NT2/D1 (cell line): ENCODE results near the gene NR2C2AP.

Experiments
- DNase-seq: peaks from one replicate; pipeline ENCODE4 v3.0.0-alpha.2; 2011; ENCODE audit warnings: low read depth, low spot score
- H3K27me3 ChIP-seq: 2 replicates; pipeline ENCODE4 v1.6.0; 2011; ENCODE audit warnings: mild to moderate bottlenecking; ENCODE audit not compliant: insufficient read length, insufficient read depth
- H3K36me3 ChIP-seq: 2 replicates; pipeline ENCODE4 v1.6.1; 2011; ENCODE audit warnings: mild to moderate bottlenecking, low read length, mixed read lengths; ENCODE audit not compliant: insufficient read depth, insufficient read length
- H3K4me1 ChIP-seq: 2 replicates; pipeline ENCODE4 v1.5.1; 2011; ENCODE audit not compliant: insufficient read depth, insufficient read length
- H3K4me3 ChIP-seq: 2 replicates; pipeline ENCODE4 v1.5.1; 2011; ENCODE audit warnings: low read depth; ENCODE audit not compliant: insufficient read length
- H3K9ac ChIP-seq: 2 replicates; pipeline ENCODE4 v1.6.0; 2011; ENCODE audit warnings: low read depth; ENCODE audit not compliant: insufficient read length
- H3K9me3 ChIP-seq: 2 replicates; pipeline ENCODE4 v1.5.1; 2011; ENCODE audit warnings: mild to moderate bottlenecking, low read length; ENCODE audit not compliant: insufficient read depth
- SUZ12 ChIP-seq: IDR thresholded peaks from 2 replicates; pipeline ENCODE4 v1.6.1; 2011; ENCODE audit not compliant: insufficient read length, insufficient read depth; ENCODE audit errors: extremely low read depth
- YY1 ChIP-seq: IDR thresholded peaks from 2 replicates; pipeline ENCODE4 v1.6.1; 2011; ENCODE audit not compliant: insufficient read length, insufficient read depth
- ZNF274 ChIP-seq: IDR thresholded peaks from 2 replicates; pipeline ENCODE4 v1.6.1; 2011; ENCODE audit warnings: mild to moderate bottlenecking, low read depth, low read length

The NR2C2AP gene

GRCh38 chr19:19170053-19170872 lies 33.0 kb downstream of the NR2C2AP start, which contains the start of gene MEF2B:
Gene MEF2B (minus strand): TSS chr19:19170263. CDS start chr19:19150735, 19,528 bp downstream.
- Histone ChIP-seq H3K4me3 (no peak within 1 kb of the TSS), H3K36me3 (no peaks in the 10 kb centered on the region), H3K9ac (peak within 1 kb of the TSS; percentile 43), H3K9me3 (no peaks in the 10 kb centered on the region), H3K27me3 (peaks cover 48% of the 10 kb centered on the region), H3K4me1 (peaks cover 21% of the 10 kb centered on the region)
- DNase-seq: peak; percentile 66
- TF ChIP-seq ZNF274 (no peak), YY1 (no peak), SUZ12 (no peak)

GRCh38 chr19:19169236-19170052 lies 33.8 kb downstream of the NR2C2AP start:
- TF ChIP-seq YY1 (no peak), SUZ12 (no peak), ZNF274 (no peak)
- DNase-seq: no peak
- no peak overlapping the region for H3K4me3 ChIP-seq
- no peak overlapping the region for H3K9ac ChIP-seq
- H3K36me3 ChIP-seq: no peaks in the 10 kb centered on the region
- peaks cover 21% of the 10 kb centered on the region for H3K4me1 ChIP-seq
- no peaks in the 10 kb centered on the region for H3K9me3 ChIP-seq
- H3K27me3 ChIP-seq: peaks cover 52% of the 10 kb centered on the region

GRCh38 chr19:19167612-19168011 lies 35.6 kb downstream of the NR2C2AP start:
- Histone ChIP-seq H3K9ac (no peak overlapping the region), H3K4me3 (no peak overlapping the region), H3K36me3 (no peaks in the 10 kb centered on the region), H3K9me3 (no peaks in the 10 kb centered on the region), H3K4me1 (peaks cover 19% of the 10 kb centered on the region), H3K27me3 (peaks cover 55% of the 10 kb centered on the region)
- no peak for DNase-seq
- TF ChIP-seq ZNF274 (no peak), SUZ12 (no peak), YY1 (no peak)

GRCh38 chr19:19165396-19165795 lies 37.8 kb downstream of the NR2C2AP start:
- no peaks in the 10 kb centered on the region for H3K9me3 ChIP-seq
- peaks cover 14% of the 10 kb centered on the region for H3K4me1 ChIP-seq
- DNase-seq: no peak
- TF ChIP-seq SUZ12: no peak
- TF ChIP-seq ZNF274: no peak
- TF ChIP-seq YY1: no peak
- H3K4me3 ChIP-seq: no peak overlapping the region
- no peaks in the 10 kb centered on the region for H3K36me3 ChIP-seq
- peaks cover 41% of the 10 kb centered on the region for H3K27me3 ChIP-seq
- H3K9ac ChIP-seq: no peak overlapping the region

GRCh38 chr19:19162495-19162894 lies 40.7 kb downstream of the NR2C2AP start:
- TF ChIP-seq YY1 (no peak), ZNF274 (no peak), SUZ12 (no peak)
- no peak for DNase-seq
- H3K9me3 ChIP-seq: no peaks in the 10 kb centered on the region
- H3K27me3 ChIP-seq: peaks cover 16% of the 10 kb centered on the region
- H3K9ac ChIP-seq: no peak overlapping the region
- no peaks in the 10 kb centered on the region for H3K36me3 ChIP-seq
- H3K4me3 ChIP-seq: no peak overlapping the region
- H3K4me1 ChIP-seq: peaks cover 6% of the 10 kb centered on the region

GRCh38 chr19:19160461-19161035 lies 42.7 kb downstream of the NR2C2AP start:
- H3K9me3 ChIP-seq: peaks cover 7% of the 10 kb centered on the region
- no peaks in the 10 kb centered on the region for H3K36me3 ChIP-seq
- peaks cover 4% of the 10 kb centered on the region for H3K4me1 ChIP-seq
- TF ChIP-seq YY1 (no peak), ZNF274 (no peak), SUZ12 (no peak)
- H3K4me3 ChIP-seq: no peak overlapping the region
- DNase-seq: no peak
- no peak overlapping the region for H3K9ac ChIP-seq
- H3K27me3 ChIP-seq: peaks cover 25% of the 10 kb centered on the region
